Measurements from ENCODE around the gene FLRT2.

GRCh38 chr14:85527445-85528035 lies 2.4 kb upstream of the FLRT2 start:
- no peak for TF ChIP-seq CTCF (IDR thresholded peaks at IDR 0.05 in 8 of 11, conservative IDR thresholded peaks at IDR 0.05 in 3 of 11)
- TF ChIP-seq POLR2AphosphoS5 (IDR thresholded peaks at IDR 0.05) = no peak
- no peak for TF ChIP-seq POLR2A (IDR thresholded peaks at IDR 0.05)
